Adipose tissue (tissue), 3 donors: ENCODE measurements around the gene ZNF143. TPM values are rescaled to one million over a fixed set of nuclear protein-coding genes. Genes with fewer than 3 reads are reported as not detected.
"Not testable (repeated sequence)": the region's sequence is repeated elsewhere in the genome, so short reads cannot be mapped to it uniquely, and the experiment has no call there.

Experiments
- H3K27ac ChIP-seq: one replicate; pipeline ENCODE4 v1.5.1; 2013; ENCODE audit warnings: low read depth, low read length
- WGBS, 3 donors: extraction: QIAGEN DNeasy Blood & Tissue Kit; methylation state at CpG; one replicate each; pipeline ENCODE4 v1.1.7; 2013; 5-methylcytosine and 5-hydroxymethylcytosine counted together
- polyA plus RNA-seq, 3 donors: library from polyadenylated mRNA; stranded (reverse); fragments of 200-250 nt; gene quantifications; one replicate each; pipeline ENCODE4 v1.2.3, GENCODE V29; 2013
- donor health status: healthy with polysubstance abuse.
- donor health status: Bipolar disorder and iron deficiency.
- donor health status: healthy.

ZNF143 gene
- polyA plus RNA-seq, 3 donors, result 10.4 to 16.4 (median 11.3) TPM

- 29 to 52% (median 29%) methylated on average over 1 of the region's 1 CpG for WGBS, 3 donors
- H3K27ac ChIP-seq, result no peak overlapping the region
Measured at GRCh38 chr11:9493492-9493891, 32.7 kb downstream of the ZNF143 start.

- WGBS, 3 donors, result 86 to 96% (median 93%) methylated on average over 3 of the region's 3 CpGs
- H3K27ac ChIP-seq, result no peak overlapping the region
Measured at GRCh38 chr11:9494316-9494715, 33.5 kb downstream of the ZNF143 start.

GRCh38 chr11:9495803-9496514 is 35.1 kb downstream of the ZNF143 start:
- no peak overlapping the region for H3K27ac ChIP-seq
- 45 to 81% (median 80%) methylated on average over 6 of the region's 6 CpGs for WGBS, 3 donors

GRCh38 chr11:9498457-9499078 is 37.8 kb downstream of the ZNF143 start:
- WGBS, 3 donors, result 26 to 89% (median 80%) methylated on average over 4 of the region's 4 CpGs
- no peak overlapping the region for H3K27ac ChIP-seq

- no peak overlapping the region for H3K27ac ChIP-seq
- 43 to 51% (median 46%) methylated on average over 6 of the region's 6 CpGs for WGBS, 3 donors
Measured at GRCh38 chr11:9506489-9507276, 45.9 kb downstream of the ZNF143 start.

- WGBS, 3 donors, result 83 to 92% (median 91%) methylated on average over 1 of the region's 1 CpG
- H3K27ac ChIP-seq, result no peak overlapping the region
Measured at GRCh38 chr11:9507277-9507580, 46.4 kb downstream of the ZNF143 start.

- WGBS, 3 donors, result 54 to 98% (median 89%) methylated on average over 2 of the region's 2 CpGs
- H3K27ac ChIP-seq, result no peak overlapping the region
Measured at GRCh38 chr11:9509041-9509440, 48.2 kb downstream of the ZNF143 start.

GRCh38 chr11:9512370-9513019 is 51.7 kb downstream of the ZNF143 start:
- no peak overlapping the region for H3K27ac ChIP-seq
- 91 to 99% (median 95%) methylated on average over 5 of the region's 5 CpGs for WGBS, 3 donors

GRCh38 chr11:9514576-9514975 is 53.8 kb downstream of the ZNF143 start:
- 100% methylated on average over 1 of the region's 1 CpG for WGBS, 3 donors
- H3K27ac ChIP-seq, result not testable (repeated sequence)

GRCh38 chr11:9516113-9516512 is 55.3 kb downstream of the ZNF143 start:
- no peak overlapping the region for H3K27ac ChIP-seq
- 85 to 91% (median 88%) methylated on average over 4 of the region's 4 CpGs for WGBS, 3 donors

- 95 to 96% (median 95%) methylated on average over 9 of the region's 9 CpGs for WGBS, 3 donors
- H3K27ac ChIP-seq, result no peak overlapping the region
Measured at GRCh38 chr11:9518835-9519410, 58.1 kb downstream of the ZNF143 start.

GRCh38 chr11:9524001-9524400 is 63.2 kb downstream of the ZNF143 start:
- 95 to 100% (median 98%) methylated on average over 2 of the region's 2 CpGs for WGBS, 3 donors
- no peak overlapping the region for H3K27ac ChIP-seq

- H3K27ac ChIP-seq, result no peak overlapping the region
- 86 to 94% (median 93%) methylated on average over 3 of the region's 3 CpGs for WGBS, 3 donors
Measured at GRCh38 chr11:9525116-9525515, 64.3 kb downstream of the ZNF143 start.

- 41 to 56% (median 48%) methylated on average over 8 of the region's 8 CpGs for WGBS, 3 donors
- no peak overlapping the region for H3K27ac ChIP-seq
Measured at GRCh38 chr11:9527481-9528135, 66.8 kb downstream of the ZNF143 start.

GRCh38 chr11:9528136-9528501 is 67.3 kb downstream of the ZNF143 start:
- 82 to 95% (median 91%) methylated on average over 1 of the region's 1 CpG for WGBS, 3 donors
- H3K27ac ChIP-seq, result no peak overlapping the region

GRCh38 chr11:9528573-9529333 is 67.9 kb downstream of the ZNF143 start:
- 70 to 83% (median 73%) methylated on average over 12 of the region's 12 CpGs for WGBS, 3 donors
- no peak overlapping the region for H3K27ac ChIP-seq

- WGBS, 3 donors, result 35 to 72% (median 50%) methylated on average over 3 of the region's 3 CpGs
- H3K27ac ChIP-seq, result no peak overlapping the region
Measured at GRCh38 chr11:9529334-9529650, 68.5 kb downstream of the ZNF143 start.
